Breast epithelium (tissue), 3 donors: ENCODE results near the gene WTAP.

Experiments
- CTCF ChIP-seq, 3 donors: fragments of 450-650 bp; IDR thresholded peaks; one replicate each; pipeline ENCODE4 v1.5.1; 2016 to 2017; ENCODE audit warnings: antibody characterized with exemption in 3 of 3, mild to moderate bottlenecking in 3 of 3, moderate library complexity in 3 of 3
- POLR2A ChIP-seq: fragments of 450-650 bp; IDR thresholded peaks from one replicate; pipeline ENCODE4 v1.6.1; 2016; ENCODE audit warnings: antibody characterized with exemption, mild to moderate bottlenecking, moderate library complexity

GRCh38 chr6:159754401-159754800 is 27.1 kb downstream of the WTAP start:
- TF ChIP-seq POLR2A (no peak), CTCF (IDR thresholded peaks at IDR 0.05) (no peak)
